Activated naive CD4-positive, alpha-beta T cell treated with anti-CD3 and anti-CD28 coated beads, Interleukin-2, amount 50 U/mL, for 16 hours (primary cell): ENCODE results near the gene FNDC3A.

ENCODE experiments used
- DNase-seq: peaks from one replicate; pipeline ENCODE4 v3.0.0-alpha.2; 2020

FNDC3A gene

GRCh38 chr13:49164712-49165111 lies 189.0 kb downstream of the FNDC3A start:
- no peak for DNase-seq

DNA sequence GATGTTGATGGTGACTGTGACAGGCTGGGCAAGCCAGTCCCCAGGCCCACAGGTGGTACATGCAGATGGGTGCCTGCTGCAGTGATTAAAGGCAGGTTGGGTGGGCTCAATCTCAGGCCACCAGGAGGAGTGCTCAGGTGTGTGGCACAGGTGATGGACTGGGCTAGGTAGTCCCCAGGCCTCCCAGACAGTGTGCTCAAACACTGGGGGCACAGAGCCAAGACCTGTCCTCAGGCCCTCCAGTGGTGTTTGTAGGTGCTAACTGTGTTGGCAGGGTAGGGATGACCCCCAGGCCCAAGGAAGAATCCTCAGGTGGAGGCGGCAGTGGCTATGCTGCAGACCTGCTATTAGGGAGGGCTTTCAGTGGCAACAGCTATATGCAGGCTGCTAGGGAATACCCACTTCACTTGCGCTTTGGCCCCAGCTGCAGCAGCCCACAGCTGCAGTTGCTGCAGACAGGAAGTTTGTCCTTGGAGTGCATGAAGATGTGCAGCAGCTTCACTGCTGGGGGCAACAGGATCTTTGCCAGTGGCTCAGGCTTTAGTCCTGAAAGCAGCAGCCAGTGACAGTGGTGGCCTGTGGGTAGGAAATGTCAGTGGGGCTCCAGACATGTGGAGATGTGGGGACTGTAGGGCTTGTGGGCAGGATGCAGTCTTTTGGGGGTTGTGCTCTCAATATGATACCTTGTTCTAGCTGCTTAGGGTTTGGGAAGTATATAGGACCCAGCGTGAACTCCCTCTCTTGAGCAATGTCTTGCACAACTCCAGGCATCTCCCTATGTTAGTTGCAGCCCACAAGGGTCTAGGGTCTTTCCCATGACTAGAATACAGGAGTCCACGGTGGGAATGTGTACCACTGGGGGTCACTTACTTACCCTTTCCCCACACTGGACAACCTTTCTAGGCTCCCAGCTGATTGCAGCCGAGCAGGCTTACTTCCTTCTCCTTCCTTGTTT lies 190.4 kb downstream of the FNDC3A start:
- no peak for DNase-seq

DNA sequence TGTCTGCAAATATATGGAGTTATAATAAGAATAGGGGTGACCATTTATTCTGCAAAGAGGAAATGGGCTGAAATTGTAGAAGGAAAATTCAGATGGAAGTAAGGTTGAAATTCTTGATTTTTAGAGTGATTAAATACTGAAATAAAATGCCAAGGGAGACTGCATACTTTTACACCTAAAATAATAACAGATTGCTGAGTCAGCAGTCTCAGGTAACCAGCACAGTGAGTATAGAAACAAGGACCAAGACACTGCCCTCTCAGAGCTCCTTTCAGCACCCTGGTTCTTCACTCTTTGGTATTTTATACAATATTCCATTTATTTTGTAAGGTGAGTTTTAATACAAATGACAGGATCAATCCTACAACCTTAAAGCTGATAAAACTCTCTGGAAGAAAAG lies 195.6 kb downstream of the FNDC3A start:
- no peak for DNase-seq

DNA sequence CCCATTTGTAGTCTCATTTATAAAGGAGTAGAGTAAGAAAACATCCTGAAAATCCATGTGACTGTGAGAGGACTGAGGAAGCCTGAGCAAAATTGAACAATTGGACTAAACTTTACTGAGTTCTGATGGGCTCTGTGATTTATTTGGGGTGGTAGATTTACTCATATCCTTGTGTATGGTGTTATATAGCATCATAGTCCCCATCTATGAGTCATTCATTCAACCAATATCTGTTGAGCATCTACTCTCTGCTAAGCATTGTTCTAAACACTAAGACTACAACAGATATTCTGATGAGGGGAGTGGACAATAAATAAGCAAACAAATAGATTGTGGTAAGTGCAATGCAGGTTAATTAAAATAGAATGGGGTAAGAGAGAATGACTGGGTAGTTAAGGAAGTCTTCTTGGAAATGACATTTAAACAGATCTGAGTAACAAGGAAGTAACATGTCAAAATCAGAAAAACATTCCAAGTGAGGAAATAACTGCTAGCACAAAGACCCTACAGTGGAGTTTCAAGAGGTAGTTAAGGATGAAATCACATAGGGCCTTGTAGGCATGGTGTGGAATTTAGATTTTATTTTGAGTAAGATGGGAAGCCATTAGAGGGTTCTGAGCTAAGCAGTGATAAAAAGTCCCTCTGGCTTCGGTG lies 208.1 kb downstream of the FNDC3A start:
- no peak for DNase-seq

DNA sequence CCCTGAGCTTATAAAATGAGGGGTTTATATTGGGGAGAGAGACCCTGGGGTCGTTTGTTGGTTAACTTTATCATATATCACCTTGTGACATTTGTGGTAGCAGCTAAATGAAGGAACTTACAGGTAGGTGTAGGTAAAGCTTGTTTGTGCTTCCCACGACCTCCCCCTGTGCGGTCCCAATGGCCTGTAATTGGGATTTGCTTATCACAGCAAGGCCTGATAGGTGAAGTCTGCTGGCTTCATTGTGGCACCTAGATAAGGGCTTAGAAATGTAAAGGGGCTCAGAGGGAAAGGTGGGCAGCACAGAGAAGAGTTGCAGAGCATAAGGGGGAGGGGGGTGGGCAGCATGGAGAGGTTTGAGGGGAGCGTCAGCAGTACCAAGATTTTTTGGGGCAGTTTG lies 208.9 kb downstream of the FNDC3A start:
- DNase-seq = no peak

- DNase-seq = no peak
Observed at GRCh38 chr13:49185264-49185663, 209.6 kb downstream of the FNDC3A start.

GRCh38 chr13:49190901-49191300 lies 215.2 kb downstream of the FNDC3A start:
- DNase-seq = no peak

- no peak for DNase-seq
Observed at GRCh38 chr13:49206641-49207040, 230.9 kb downstream of the FNDC3A start.

GRCh38 chr13:49208619-49209018 lies 232.9 kb downstream of the FNDC3A start:
- no peak for DNase-seq

GRCh38 chr13:49210114-49210513 lies 234.4 kb downstream of the FNDC3A start:
- DNase-seq = no peak

GRCh38 chr13:49210669-49211068 lies 235.0 kb downstream of the FNDC3A start:
- no peak for DNase-seq

DNA sequence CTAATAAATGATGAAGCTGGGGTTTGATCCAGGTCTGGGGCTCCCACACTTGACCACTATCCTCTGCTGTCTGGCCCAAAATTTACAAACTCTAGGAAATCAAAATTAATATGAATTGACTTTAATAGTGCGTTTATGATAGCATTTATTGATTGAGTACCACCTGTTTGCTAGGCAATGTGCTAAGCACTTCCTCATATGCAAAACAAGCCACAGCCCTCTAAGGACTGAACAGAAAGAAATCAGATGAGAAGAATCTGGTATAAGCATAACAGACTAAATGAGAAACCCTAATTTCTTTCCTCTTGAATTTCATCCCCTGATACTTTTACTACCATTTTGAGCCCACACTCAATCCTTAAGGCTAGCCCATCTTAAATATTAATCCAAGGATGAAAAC lies 237.8 kb downstream of the FNDC3A start:
- no peak for DNase-seq

DNA sequence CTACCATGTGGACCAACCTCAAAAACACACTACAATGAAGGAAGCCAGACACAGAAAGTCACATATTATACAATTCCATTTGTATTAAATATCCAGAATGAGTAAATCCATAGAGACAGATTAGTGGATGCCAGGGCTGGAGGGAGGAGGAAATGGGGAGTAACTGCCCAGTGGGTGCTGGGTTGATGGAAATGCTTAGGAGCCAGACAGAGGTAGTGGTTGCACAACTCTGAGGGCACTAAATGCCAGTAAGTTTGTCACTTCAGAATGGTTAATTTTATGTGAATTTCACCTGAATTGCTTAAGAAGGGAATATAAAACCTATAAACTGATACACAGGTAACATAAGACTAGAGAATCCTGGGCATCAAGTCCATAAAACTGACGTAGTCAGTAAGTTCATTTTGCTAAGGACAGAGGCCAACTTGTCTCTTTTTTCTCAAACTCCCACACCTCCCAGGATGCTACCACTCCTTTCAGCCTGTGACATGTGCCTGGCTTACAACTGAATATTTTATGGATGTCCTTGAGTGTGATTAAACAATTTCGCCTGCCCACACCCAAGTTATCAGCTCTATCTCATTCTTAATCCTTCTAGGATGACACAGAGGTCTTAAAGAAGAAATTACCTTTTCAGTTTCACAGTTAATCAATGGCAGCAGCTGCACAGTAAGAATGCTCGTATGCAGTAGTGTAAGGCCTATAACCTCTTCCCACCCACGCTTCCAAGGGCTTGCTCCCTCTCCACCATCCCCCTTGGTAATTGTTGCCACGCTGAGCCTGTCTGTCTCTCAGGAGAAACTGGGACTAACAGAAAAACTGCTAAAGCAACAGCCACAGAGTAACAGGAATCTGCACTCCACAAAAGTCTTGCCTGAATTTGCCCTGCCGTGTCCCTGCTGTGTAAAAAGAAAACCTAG lies 238.5 kb downstream of the FNDC3A start:
- DNase-seq = no peak

DNA sequence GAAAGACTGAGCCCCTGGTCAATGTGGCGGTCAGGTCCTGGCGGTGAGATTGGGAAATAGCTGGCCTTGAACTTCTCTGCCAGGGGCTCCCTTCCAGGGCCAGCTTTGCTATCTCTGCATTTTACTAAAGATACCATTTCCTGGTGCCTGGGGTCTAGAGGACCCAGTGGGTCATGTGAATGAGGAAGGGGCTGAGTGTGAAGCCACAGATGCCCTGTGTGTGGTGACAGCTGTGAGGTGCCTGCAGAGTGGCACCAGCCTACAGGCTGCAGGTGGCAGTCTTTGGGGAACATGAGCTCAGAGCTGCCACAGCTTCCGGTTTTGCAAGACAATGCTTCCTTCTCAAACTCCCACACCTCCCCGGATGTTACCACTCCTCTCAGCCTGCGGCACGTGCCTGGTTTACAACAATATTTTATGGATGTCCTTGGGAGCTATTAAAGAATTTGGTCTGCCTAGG lies 239.2 kb downstream of the FNDC3A start:
- peak; percentile 45 for DNase-seq

DNA sequence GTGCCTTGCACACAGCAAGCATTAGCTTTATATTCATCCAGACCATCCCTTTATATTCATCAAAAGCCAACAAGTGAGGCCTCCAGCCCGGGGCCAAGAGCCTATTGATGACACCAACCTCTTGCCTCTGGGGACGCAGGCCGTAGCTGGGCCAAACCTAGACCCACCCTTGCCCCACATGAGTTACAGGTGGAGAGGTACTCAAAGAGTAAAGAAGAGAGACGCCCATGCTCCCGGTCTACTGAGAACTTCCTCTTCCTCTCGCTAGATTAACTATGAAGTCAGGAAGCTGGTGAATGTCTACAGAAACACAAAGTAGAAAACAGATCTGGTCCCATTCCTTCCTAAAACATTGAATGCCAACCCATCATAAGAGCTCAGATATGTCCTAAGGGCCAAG lies 240.6 kb downstream of the FNDC3A start:
- no peak for DNase-seq

GRCh38 chr13:49217962-49218492 lies 242.3 kb downstream of the FNDC3A start:
- DNase-seq = no peak

- no peak for DNase-seq
Observed at GRCh38 chr13:49218493-49219051, 242.9 kb downstream of the FNDC3A start.

- no peak for DNase-seq
Observed at GRCh38 chr13:49219647-49220035, 243.9 kb downstream of the FNDC3A start.

- DNase-seq = peak; percentile 61
Observed at GRCh38 chr13:49220036-49220855, 244.5 kb downstream of the FNDC3A start, which contains the start of gene MLNR. Gene MLNR (plus strand): TSS chr13:49220338. CDS start chr13:49220338, 0 bp downstream.

DNA sequence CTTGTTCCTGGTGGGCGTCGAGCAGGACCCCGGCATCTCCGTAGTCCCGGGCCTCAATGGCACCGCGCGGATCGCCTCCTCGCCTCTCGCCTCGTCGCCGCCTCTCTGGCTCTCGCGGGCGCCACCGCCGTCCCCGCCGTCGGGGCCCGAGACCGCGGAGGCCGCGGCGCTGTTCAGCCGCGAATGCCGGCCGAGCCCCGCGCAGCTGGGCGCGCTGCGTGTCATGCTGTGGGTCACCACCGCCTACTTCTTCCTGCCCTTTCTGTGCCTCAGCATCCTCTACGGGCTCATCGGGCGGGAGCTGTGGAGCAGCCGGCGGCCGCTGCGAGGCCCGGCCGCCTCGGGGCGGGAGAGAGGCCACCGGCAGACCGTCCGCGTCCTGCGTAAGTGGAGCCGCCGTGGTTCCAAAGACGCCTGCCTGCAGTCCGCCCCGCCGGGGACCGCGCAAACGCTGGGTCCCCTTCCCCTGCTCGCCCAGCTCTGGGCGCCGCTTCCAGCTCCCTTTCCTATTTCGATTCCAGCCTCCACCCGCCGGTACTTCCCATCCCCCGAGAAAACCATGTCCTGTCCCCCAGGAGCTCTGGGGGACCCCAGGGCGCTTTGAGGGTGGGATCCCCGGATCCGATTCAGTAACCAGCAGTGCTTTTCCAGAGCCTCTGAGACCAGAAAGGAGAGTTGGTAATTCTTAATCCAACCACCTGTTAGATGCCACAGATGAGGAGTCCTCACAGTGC lies 245.3 kb downstream of the FNDC3A start:
- no peak for DNase-seq

DNA sequence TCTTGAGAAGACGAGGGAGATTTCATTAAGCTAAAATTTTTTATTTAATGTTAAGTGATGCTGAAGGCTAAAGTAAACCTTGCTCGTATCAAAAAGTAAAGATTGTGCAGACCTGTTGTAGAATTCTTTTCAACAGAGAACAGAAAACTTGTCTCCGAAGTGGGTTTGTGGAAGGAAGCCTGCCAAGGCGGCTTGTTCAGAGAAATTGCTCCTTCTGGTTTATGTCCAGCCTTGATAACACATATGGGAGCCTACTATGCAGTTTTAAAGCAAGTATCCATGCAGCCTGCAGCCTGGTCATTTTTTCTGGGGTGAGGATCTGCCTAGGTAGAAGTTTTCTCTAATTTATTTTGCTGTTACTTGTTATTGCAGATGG lies 245.9 kb downstream of the FNDC3A start:
- DNase-seq = no peak
